Psoas muscle (tissue), 8 donors: ENCODE data around the gene PCDHGA8. TPM values are rescaled to one million over a fixed set of nuclear protein-coding genes. Genes with fewer than 3 reads are reported as not detected.

Experiments used
- ATAC-seq, 4 donors: fragments of 200-7000 bp; cut with Tn5 transposase; one replicate each; pipeline ENCODE4 v1.9.1; 2020; ENCODE audit warnings: moderate library complexity in 3 of 4, mild to moderate bottlenecking in 2 of 4
- DNase-seq, 2 donors: peaks; one replicate each; pipeline ENCODE4 v3.0.0-alpha.2; 2020
- H3K27ac ChIP-seq: fragments of 200-600 bp; one replicate; pipeline ENCODE4 v1.8.0; 2022
- H3K27me3 ChIP-seq, 3 donors: fragments of 200-600 bp in 1 of 3; one replicate each; pipeline versions ENCODE4 v1.6.1 to v1.8.0; 2013 to 2022; ENCODE audit warnings: low read length in 2 of 3, mild to moderate bottlenecking in 2 of 3, moderate library complexity in 1 of 3; ENCODE audit not compliant: insufficient read depth in 3 of 3
- H3K36me3 ChIP-seq, 2 donors: fragments of 200-600 bp in 1 of 2; one replicate each; pipeline versions ENCODE4 v1.6.1 to v1.8.0; 2013 to 2022; ENCODE audit warnings: low read depth in 1 of 2, mild to moderate bottlenecking in 1 of 2, moderate library complexity in 1 of 2; ENCODE audit not compliant: insufficient read depth in 1 of 2
- H3K4me1 ChIP-seq: fragments of 200-600 bp; one replicate; pipeline ENCODE4 v1.8.0; 2022
- H3K4me3 ChIP-seq: fragments of 200-600 bp; one replicate; pipeline ENCODE4 v1.8.0; 2022; ENCODE audit warnings: mild to moderate bottlenecking
- H3K9me3 ChIP-seq: fragments of 200-600 bp; one replicate; pipeline ENCODE4 v1.8.0; 2022
- CTCF ChIP-seq: fragments of 200-600 bp; IDR thresholded peaks from one replicate; pipeline ENCODE4 v1.8.0; 2022; ENCODE audit warnings: antibody characterized with exemption
- WGBS, 3 donors: extraction: QIAGEN DNeasy Blood & Tissue Kit; methylation state at CpG; one replicate each; pipeline versions ENCODE4 v1.1.6 to v1.1.7; 2013; 5-methylcytosine and 5-hydroxymethylcytosine counted together
- intact Hi-C, 2 donors: fragments of 100-400 bp; cut with DNase I; formaldehyde crosslinking; loops; one replicate each; pipeline versions ENCODE4 v1.11.0 to v1.14.2; 2022
- long read RNA-seq, 2 donors: library from polyadenylated mRNA; unstranded; transcript quantifications; one replicate each; pipeline ENCODE4 v2.0.0, GENCODE V29; 2021
- polyA plus RNA-seq, 3 donors: library from polyadenylated mRNA; stranded (reverse); fragments of 200-250 nt; gene quantifications; one replicate each; pipeline ENCODE4 v1.2.3, GENCODE V29; 2013
- total RNA-seq, 4 donors: library from RNA; stranded (reverse); fragmentation: NEBNext Ultra II Directional in 2 of 4; extraction: Animal tissue kit (Norgen Biotek cat#: 25700) in 2 of 4; gene quantifications; one replicate each; pipeline versions ENCODE4 v1.2.1 to v1.2.4, GENCODE V29; 2021 to 2023
- donor health status: healthy with polysubstance abuse.
- donor health status: DM: no; HTN: no; CAD: no; lungs with moderate emphysema.
- donor health status: Bipolar disorder and iron deficiency.
- donor health status: healthy.
- donor health status: DM: yes; HTN: yes; CAD: no.
- donor health status: DM: no; HTN: no; CAD: no.
- donor health status: DM: no; HTN: no; CAD: no.
- donor health status: DM: yes; HTN: yes; CAD: no.

The PCDHGA8 gene
- total RNA-seq (1 to 10 TPM in 3 of 4 donors, under 1 TPM in 1; 0.82 to 1.6 (median 1.3) TPM), polyA plus RNA-seq (under 1 TPM; 0.04 to 0.30 (median 0.26) TPM)
- long read RNA-seq, donor 1 = 0 reads
- long read RNA-seq, donor 2 = 0 reads

- DNase-seq (no peak), ATAC-seq (peak in 3 of 4 donors; percentile 28 to 48 (median 30))
- Histone ChIP-seq H3K9me3 (no peaks in the 10 kb centered on the region), H3K4me1 (no peaks in the 10 kb centered on the region), H3K27ac (no peak within 1 kb of the TSS), H3K4me3 (no peak within 1 kb of the TSS), H3K36me3 (no peaks in the 10 kb centered on the region), H3K27me3 (peaks cover 0 to 37% (median 15%) of the 10 kb centered on the region in 3 donors)
- TF ChIP-seq CTCF = peak; percentile 35
- intact Hi-C loops = no loop called here
- WGBS, 3 donors = 33 to 37% (median 33%) methylated on average over 38 of the region's 38 CpGs
These were observed at the start of gene PCDHGA8 for GRCh38 chr5:141392429-141393198. Gene PCDHGA8 (plus strand): TSS chr5:141392633. CDS start chr5:141392814, 181 bp downstream.

GRCh38 chr5:141342773-141343172 is 49.7 kb upstream of the PCDHGA8 start:
- no peaks in the 10 kb centered on the region for H3K36me3 ChIP-seq
- H3K9me3 ChIP-seq = peaks cover 23% of the 10 kb centered on the region
- TF ChIP-seq CTCF = no peak
- 13 to 19% (median 18%) methylated on average over 1 of the region's 1 CpG for WGBS, 3 donors
- no peaks in the 10 kb centered on the region for H3K4me1 ChIP-seq
- H3K27ac ChIP-seq = no peak overlapping the region
- DNase-seq (no peak), ATAC-seq (no peak)
- intact Hi-C loops = no loop called here
- H3K27me3 ChIP-seq = peaks cover 0 to 28% (median 18%) of the 10 kb centered on the region in 3 donors
- H3K4me3 ChIP-seq = no peak overlapping the region

- DNase-seq = no peak
- intact Hi-C loops = no loop called here
- H3K4me3 ChIP-seq = peak within 1 kb of the TSS; percentile 56
These were observed 49.0 kb upstream of the PCDHGA8 start, which contains the start of gene PCDHGA3 for GRCh38 chr5:141343242-141343952. Gene PCDHGA3 (plus strand): TSS chr5:141343829. CDS start chr5:141344034, 205 bp downstream.

GRCh38 chr5:141343953-141344463 is 48.4 kb upstream of the PCDHGA8 start:
- peaks cover 0 to 24% (median 14%) of the 10 kb centered on the region in 3 donors for H3K27me3 ChIP-seq
- H3K27ac ChIP-seq = peak overlapping the region; percentile 50
- no peaks in the 10 kb centered on the region for H3K36me3 ChIP-seq
- WGBS, 3 donors = 23 to 28% (median 24%) methylated on average over 31 of the region's 31 CpGs
- ATAC-seq = peak; percentile 46 to 70 (median 59)
- H3K4me1 ChIP-seq = no peaks in the 10 kb centered on the region
- H3K9me3 ChIP-seq = peaks cover 17% of the 10 kb centered on the region
- intact Hi-C loops = no loop called here
- TF ChIP-seq CTCF = no peak
- H3K4me3 ChIP-seq = peak overlapping the region; percentile 56
- no peak for DNase-seq

More at GRCh38 chr5:141343242-141343952, 49.0 kb upstream of the PCDHGA8 start, which contains the start of gene PCDHGA3:
- peak; percentile 68 to 84 (median 79) for ATAC-seq
- Histone ChIP-seq H3K4me1 (no peaks in the 10 kb centered on the region), H3K36me3 (no peaks in the 10 kb centered on the region), H3K27ac (peak within 1 kb of the TSS; percentile 50), H3K27me3 (peaks cover 0 to 28% (median 18%) of the 10 kb centered on the region in 3 donors), H3K9me3 (peaks cover 23% of the 10 kb centered on the region)
- peak; percentile 41 for TF ChIP-seq CTCF
- 25% methylated on average over 9 of the region's 9 CpGs for WGBS, 3 donors
